Measurements from ENCODE around the gene NRG3.

GRCh38 chr10:82252081-82252480, 377.1 kb downstream of the NRG3 start:
- TF ChIP-seq, protein P1, sequence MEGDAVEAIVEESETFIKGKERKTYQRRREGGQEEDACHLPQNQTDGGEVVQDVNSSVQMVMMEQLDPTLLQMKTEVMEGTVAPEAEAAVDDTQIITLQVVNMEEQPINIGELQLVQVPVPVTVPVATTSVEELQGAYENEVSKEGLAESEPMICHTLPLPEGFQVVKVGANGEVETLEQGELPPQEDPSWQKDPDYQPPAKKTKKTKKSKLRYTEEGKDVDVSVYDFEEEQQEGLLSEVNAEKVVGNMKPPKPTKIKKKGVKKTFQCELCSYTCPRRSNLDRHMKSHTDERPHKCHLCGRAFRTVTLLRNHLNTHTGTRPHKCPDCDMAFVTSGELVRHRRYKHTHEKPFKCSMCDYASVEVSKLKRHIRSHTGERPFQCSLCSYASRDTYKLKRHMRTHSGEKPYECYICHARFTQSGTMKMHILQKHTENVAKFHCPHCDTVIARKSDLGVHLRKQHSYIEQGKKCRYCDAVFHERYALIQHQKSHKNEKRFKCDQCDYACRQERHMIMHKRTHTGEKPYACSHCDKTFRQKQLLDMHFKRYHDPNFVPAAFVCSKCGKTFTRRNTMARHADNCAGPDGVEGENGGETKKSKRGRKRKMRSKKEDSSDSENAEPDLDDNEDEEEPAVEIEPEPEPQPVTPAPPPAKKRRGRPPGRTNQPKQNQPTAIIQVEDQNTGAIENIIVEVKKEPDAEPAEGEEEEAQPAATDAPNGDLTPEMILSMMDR (IDR thresholded peaks at IDR 0.05) = no peak
- TF ChIP-seq POLR2A (IDR thresholded peaks at IDR 0.05) = no peak
